Stomach smooth muscle (tissue), 2 donors: Measurements from ENCODE around the gene CADPS2.

Experiments used
- H3K27ac ChIP-seq: one replicate; pipeline ENCODE4 v1.7.0; 2013; ENCODE audit warnings: mild to moderate bottlenecking, low read length, inconsistent platforms
- H3K27me3 ChIP-seq, 2 donors: one replicate each; pipeline ENCODE4 v1.7.0; 2013; ENCODE audit warnings: low read length in 2 of 2; ENCODE audit not compliant: insufficient read depth in 2 of 2, control insufficient read depth in 1 of 2
- H3K36me3 ChIP-seq, 2 donors: one replicate each; pipeline ENCODE4 v1.7.0; 2013; ENCODE audit warnings: low read length in 2 of 2; ENCODE audit not compliant: control insufficient read depth in 2 of 2, insufficient read depth in 2 of 2
- H3K4me1 ChIP-seq: one replicate; pipeline ENCODE4 v1.7.0; 2013; ENCODE audit warnings: low read length; ENCODE audit not compliant: control insufficient read depth, insufficient read depth
- H3K4me3 ChIP-seq, 2 donors: one replicate each; pipeline ENCODE4 v1.7.0; 2013; ENCODE audit warnings: low read length in 2 of 2
- H3K9ac ChIP-seq, 2 donors: one replicate each; pipeline ENCODE4 v1.7.0; 2013; ENCODE audit warnings: low read length in 2 of 2, mild to moderate bottlenecking in 1 of 2
- H3K9me3 ChIP-seq, 2 donors: one replicate each; pipeline ENCODE4 v1.7.0; 2013; ENCODE audit warnings: low read length in 2 of 2; ENCODE audit not compliant: control insufficient read depth in 2 of 2
- donor health status: healthy.
- donor health status: Pancreatic carcinoma.

Gene CADPS2

GRCh38 chr7:122364761-122365280, 521.4 kb downstream of the CADPS2 start:
- Histone ChIP-seq H3K27me3 (no peaks in the 10 kb centered on the region), H3K36me3 (no peaks in the 10 kb centered on the region), H3K27ac (no peak overlapping the region), H3K9ac (no peak overlapping the region), H3K4me1 (no peaks in the 10 kb centered on the region), H3K4me3 (no peak overlapping the region), H3K9me3 (no peaks in the 10 kb centered on the region)

GRCh38 chr7:122363144-122363543, 523.1 kb downstream of the CADPS2 start:
- Histone ChIP-seq H3K27me3 (no peaks in the 10 kb centered on the region), H3K36me3 (no peaks in the 10 kb centered on the region), H3K4me3 (no peak overlapping the region), H3K9ac (no peak overlapping the region), H3K4me1 (no peaks in the 10 kb centered on the region), H3K9me3 (no peaks in the 10 kb centered on the region), H3K27ac (no peak overlapping the region)

- Histone ChIP-seq H3K9ac (no peak overlapping the region), H3K9me3 (no peaks in the 10 kb centered on the region), H3K4me1 (no peaks in the 10 kb centered on the region), H3K27me3 (no peaks in the 10 kb centered on the region), H3K4me3 (no peak overlapping the region), H3K27ac (no peak overlapping the region), H3K36me3 (no peaks in the 10 kb centered on the region)
Measured at GRCh38 chr7:122362473-122362872, 523.8 kb downstream of the CADPS2 start.

GRCh38 chr7:122354656-122355055, 531.6 kb downstream of the CADPS2 start:
- no peak overlapping the region for H3K4me3 ChIP-seq
- H3K9me3 ChIP-seq: no peaks in the 10 kb centered on the region
- no peaks in the 10 kb centered on the region for H3K27me3 ChIP-seq
- no peaks in the 10 kb centered on the region for H3K4me1 ChIP-seq
- H3K27ac ChIP-seq: no peak overlapping the region
- H3K9ac ChIP-seq: no peak overlapping the region
- H3K36me3 ChIP-seq: no peaks in the 10 kb centered on the region

- Histone ChIP-seq H3K4me1 (no peaks in the 10 kb centered on the region), H3K27me3 (no peaks in the 10 kb centered on the region), H3K36me3 (no peaks in the 10 kb centered on the region)
Measured at GRCh38 chr7:122352454-122352853, 533.8 kb downstream of the CADPS2 start.

GRCh38 chr7:122350701-122351100, 535.6 kb downstream of the CADPS2 start:
- no peaks in the 10 kb centered on the region for H3K27me3 ChIP-seq
- no peaks in the 10 kb centered on the region for H3K4me1 ChIP-seq
- no peaks in the 10 kb centered on the region for H3K9me3 ChIP-seq
- no peak overlapping the region for H3K9ac ChIP-seq
- H3K36me3 ChIP-seq: no peaks in the 10 kb centered on the region
- H3K27ac ChIP-seq: no peak overlapping the region
- H3K4me3 ChIP-seq: no peak overlapping the region

More at GRCh38 chr7:122352454-122352853, 533.8 kb downstream of the CADPS2 start:
- Histone ChIP-seq H3K27ac (no peak overlapping the region), H3K9me3 (no peaks in the 10 kb centered on the region), H3K4me3 (no peak overlapping the region), H3K9ac (no peak overlapping the region)

GRCh38 chr7:122344303-122344620, 542.0 kb downstream of the CADPS2 start:
- no peak overlapping the region for H3K4me3 ChIP-seq
- no peaks in the 10 kb centered on the region for H3K27me3 ChIP-seq
- H3K36me3 ChIP-seq: no peaks in the 10 kb centered on the region
- H3K27ac ChIP-seq: no peak overlapping the region
- H3K9me3 ChIP-seq: no peaks in the 10 kb centered on the region
- H3K4me1 ChIP-seq: no peaks in the 10 kb centered on the region
- no peak overlapping the region for H3K9ac ChIP-seq

GRCh38 chr7:122343601-122344302, 542.5 kb downstream of the CADPS2 start:
- Histone ChIP-seq H3K9ac (no peak overlapping the region), H3K27me3 (no peaks in the 10 kb centered on the region), H3K36me3 (no peaks in the 10 kb centered on the region), H3K4me3 (no peak overlapping the region), H3K9me3 (no peaks in the 10 kb centered on the region), H3K27ac (no peak overlapping the region), H3K4me1 (no peaks in the 10 kb centered on the region)

- no peaks in the 10 kb centered on the region for H3K9me3 ChIP-seq
- H3K4me3 ChIP-seq: no peak overlapping the region
- H3K9ac ChIP-seq: no peak overlapping the region
- H3K27me3 ChIP-seq: no peaks in the 10 kb centered on the region
- no peaks in the 10 kb centered on the region for H3K36me3 ChIP-seq
- no peaks in the 10 kb centered on the region for H3K4me1 ChIP-seq
- no peak overlapping the region for H3K27ac ChIP-seq
Measured at GRCh38 chr7:122340427-122340826, 545.8 kb downstream of the CADPS2 start.

GRCh38 chr7:122339145-122339904, 546.9 kb downstream of the CADPS2 start:
- H3K27ac ChIP-seq: no peak overlapping the region
- no peak overlapping the region for H3K4me3 ChIP-seq
- H3K4me1 ChIP-seq: no peaks in the 10 kb centered on the region
- no peaks in the 10 kb centered on the region for H3K27me3 ChIP-seq
- H3K36me3 ChIP-seq: no peaks in the 10 kb centered on the region
- H3K9ac ChIP-seq: no peak overlapping the region
- no peaks in the 10 kb centered on the region for H3K9me3 ChIP-seq

GRCh38 chr7:122337011-122337410, 549.2 kb downstream of the CADPS2 start:
- Histone ChIP-seq H3K27ac (no peak overlapping the region), H3K9me3 (no peaks in the 10 kb centered on the region), H3K4me3 (no peak overlapping the region)

More at GRCh38 chr7:122337011-122337410, 549.2 kb downstream of the CADPS2 start:
- H3K9ac ChIP-seq: no peak overlapping the region
- H3K4me1 ChIP-seq: no peaks in the 10 kb centered on the region
- H3K36me3 ChIP-seq: no peaks in the 10 kb centered on the region
- no peaks in the 10 kb centered on the region for H3K27me3 ChIP-seq
